K562 (cell line): ENCODE measurements around the gene ZNF324B.

Experiments used
- NCOR1 ChIP-seq: fragments of 450-650 bp; IDR thresholded peaks from 2 replicates; pipeline ENCODE4 v1.6.1; 2016; ENCODE audit warnings: mild to moderate bottlenecking, moderate library complexity
- POLR2A ChIP-seq: fragments of 450-650 bp; conservative IDR thresholded peaks from 2 replicates; pipeline ENCODE4 v1.6.1; 2016
- POU5F1 ChIP-seq: fragments of 150-350 bp; IDR thresholded peaks from 2 replicates; pipeline ENCODE4 v1.6.1; 2014; ENCODE audit warnings: borderline replicate concordance, low read length, low read depth, mild to moderate bottlenecking; ENCODE audit not compliant: partially characterized antibody
- PTBP1 ChIP-seq: fragments of 200-400 bp; formaldehyde crosslinking; IDR thresholded peaks from 2 replicates; pipeline ENCODE4 v1.6.1; 2017; ENCODE audit warnings: low read depth, low read length
- ZFP36 ChIP-seq: fragments of 150-350 bp; IDR thresholded peaks from 2 replicates; pipeline ENCODE4 v1.6.1; 2018; ENCODE audit warnings: low read length, low read depth; ENCODE audit not compliant: partially characterized antibody
- TF ChIP-seq, protein P1 (sequence below): fragments of 250-450 bp; sonication (Bioruptor Pico); IDR thresholded peaks from 2 replicates; pipeline ENCODE4 v1.4.0; 2020; ENCODE audit warnings: borderline replicate concordance

DNA sequence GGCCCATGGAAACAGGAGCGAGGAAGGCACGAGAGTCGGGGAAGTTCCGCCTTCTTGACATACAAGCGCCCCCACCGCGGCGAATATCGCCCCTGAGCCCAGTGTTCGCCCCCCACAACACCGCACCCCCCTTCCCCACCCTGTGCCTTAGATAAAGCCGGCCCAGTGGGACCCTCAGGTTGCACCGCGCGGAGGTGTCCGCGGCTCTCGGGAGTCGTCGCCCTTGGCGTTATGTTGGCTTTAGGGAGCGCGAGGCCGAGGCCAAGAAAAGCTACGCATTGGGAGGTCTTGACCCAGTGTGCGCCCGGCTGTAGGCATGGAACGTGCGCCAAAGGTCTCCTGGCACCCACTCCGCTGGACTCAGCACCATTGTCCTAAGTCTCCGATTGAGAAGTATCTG lies 10.9 kb upstream of the ZNF324B start:
- TF ChIP-seq POU5F1 = no peak
- no peak for TF ChIP-seq POLR2A
- TF ChIP-seq ZFP36 = no peak
- no peak for TF ChIP-seq PTBP1
- TF ChIP-seq, protein P1, sequence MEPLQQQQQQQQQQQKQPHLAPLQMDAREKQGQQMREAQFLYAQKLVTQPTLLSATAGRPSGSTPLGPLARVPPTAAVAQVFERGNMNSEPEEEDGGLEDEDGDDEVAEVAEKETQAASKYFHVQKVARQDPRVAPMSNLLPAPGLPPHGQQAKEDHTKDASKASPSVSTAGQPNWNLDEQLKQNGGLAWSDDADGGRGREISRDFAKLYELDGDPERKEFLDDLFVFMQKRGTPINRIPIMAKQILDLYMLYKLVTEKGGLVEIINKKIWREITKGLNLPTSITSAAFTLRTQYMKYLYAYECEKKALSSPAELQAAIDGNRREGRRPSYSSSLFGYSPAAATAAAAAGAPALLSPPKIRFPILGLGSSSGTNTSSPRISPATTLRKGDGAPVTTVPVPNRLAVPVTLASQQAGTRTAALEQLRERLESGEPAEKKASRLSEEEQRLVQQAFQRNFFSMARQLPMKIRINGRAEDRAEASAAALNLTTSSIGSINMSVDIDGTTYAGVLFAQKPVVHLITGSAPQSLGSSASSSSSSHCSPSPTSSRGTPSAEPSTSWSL (CRISPR knock-in tag) = no peak
- no peak for TF ChIP-seq NCOR1
